ENCODE measurements around the gene TBC1D5.
"Not testable (repeated sequence)": the region's sequence is repeated elsewhere in the genome, so short reads cannot be mapped to it uniquely, and the experiment has no call there.

TBC1D5 gene

DNA sequence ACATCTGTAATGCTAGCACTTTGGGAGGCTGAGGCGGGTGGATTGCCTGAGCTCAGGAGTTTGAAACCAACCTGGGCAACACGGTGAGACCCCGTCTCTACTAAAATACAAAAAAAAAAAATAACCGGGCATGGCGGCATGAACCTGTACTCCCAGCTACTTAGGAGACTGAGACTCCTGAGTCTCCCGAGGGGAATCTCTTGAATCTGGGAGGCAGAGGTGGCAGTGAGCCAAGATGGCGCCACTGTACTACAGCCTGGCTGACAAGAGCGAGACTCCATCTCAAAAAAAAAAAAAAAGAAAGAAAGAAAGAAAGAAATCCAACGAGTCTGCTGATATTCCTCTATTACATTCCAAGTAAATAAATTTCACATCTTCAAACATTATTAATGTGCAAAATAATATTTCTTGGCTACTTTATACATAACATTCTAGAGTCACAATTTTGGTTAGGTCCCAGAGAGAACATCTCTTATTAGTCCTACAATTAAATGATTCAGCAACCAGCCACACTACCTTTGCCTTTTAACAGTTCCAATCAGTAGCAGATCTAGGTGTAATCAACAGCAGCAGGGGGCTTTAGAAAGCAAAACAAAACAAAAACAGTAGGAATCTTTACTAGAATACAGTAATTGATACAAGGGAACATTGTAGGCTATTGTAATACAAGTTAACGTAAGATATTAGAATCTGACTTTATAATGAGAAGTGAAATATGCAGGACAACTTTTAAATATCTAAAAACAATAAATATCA lies 195.8 kb downstream of the TBC1D5 start:
- no peak for DNase-seq (ENCODE audit: low spot score)

DNA sequence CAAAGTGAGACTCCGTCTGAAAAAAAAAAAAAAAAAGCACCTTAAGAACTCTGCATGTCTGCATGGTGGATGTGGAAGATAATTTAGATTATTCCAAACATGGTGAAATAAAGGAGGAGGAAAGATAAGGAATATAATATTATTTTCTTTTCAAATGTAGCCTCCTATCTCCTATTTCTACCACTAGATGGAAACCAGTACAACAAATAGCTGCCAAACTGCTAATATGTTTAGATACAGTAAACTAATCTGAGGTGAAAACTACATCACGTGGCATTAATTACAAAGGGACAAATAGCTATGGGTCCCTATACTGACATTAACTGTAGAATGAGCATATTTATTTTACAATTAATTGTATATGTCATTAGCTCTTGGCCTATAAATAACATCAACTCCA lies 197.8 kb downstream of the TBC1D5 start:
- no peak for DNase-seq (ENCODE audit: low spot score)

- no peak for DNase-seq (ENCODE audit: low spot score)
These were observed 199.8 kb downstream of the TBC1D5 start for GRCh38 chr3:17542591-17542990.

DNA sequence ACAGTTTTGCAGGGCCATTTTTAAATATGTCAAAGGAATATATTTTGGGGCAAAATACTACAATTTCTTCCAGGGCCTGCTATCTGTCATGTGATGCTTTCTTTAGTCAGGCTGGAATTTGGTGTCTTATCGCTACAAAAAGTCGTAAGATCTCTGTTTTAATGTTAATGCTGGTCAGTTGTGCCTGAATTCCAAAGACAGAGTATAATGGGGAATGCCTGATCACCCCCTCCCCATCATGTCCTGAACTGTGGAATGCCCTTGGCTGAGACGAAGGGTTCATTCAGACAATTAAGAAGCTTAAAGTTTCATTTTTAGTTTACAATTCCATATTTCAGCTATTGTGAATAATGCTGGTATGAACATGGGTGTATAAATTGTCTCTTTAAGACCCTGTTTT lies 203.0 kb downstream of the TBC1D5 start:
- DNase-seq (ENCODE audit: low spot score) = no peak

- DNase-seq (ENCODE audit: low spot score) = no peak
These were observed 207.2 kb downstream of the TBC1D5 start for GRCh38 chr3:17535274-17535673.

DNA sequence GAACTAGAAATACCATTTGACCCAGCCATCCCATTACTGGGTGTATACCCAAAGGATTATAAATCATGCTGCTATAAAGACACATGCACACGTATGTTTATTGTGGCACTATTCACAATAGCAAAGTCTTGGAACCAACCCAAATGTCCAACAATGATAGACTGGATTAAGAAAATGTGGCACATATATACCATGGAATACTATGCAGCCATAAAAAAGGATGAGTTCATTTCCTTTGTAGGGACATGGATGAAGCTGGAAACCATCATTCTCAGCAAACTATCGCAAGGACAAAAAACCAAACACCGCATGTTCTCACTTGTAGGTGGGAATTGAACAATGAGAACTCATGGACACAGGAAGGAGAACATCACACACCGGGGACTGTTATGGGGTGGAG lies 210.0 kb downstream of the TBC1D5 start:
- DNase-seq (ENCODE audit: low spot score) = not testable (repeated sequence)

DNA sequence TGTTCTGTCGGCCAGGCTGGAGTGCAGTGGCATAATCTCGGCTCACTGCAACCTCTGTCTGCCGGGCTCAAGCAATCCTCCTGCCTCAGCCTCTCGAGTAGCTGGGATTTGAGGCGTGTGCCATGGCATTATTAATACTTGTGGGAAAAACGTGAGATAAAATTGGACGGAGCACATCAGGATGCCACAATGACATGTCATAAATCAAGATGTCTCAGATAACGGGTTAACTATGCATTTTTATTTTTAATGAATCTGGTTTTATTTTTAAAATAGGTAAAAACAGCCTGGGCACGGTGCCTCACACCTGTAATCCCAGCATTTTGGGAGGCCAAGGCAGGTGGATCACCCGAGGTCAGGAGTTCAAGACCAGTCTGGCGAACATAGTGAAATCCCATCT lies 212.8 kb downstream of the TBC1D5 start:
- no peak for DNase-seq (ENCODE audit: low spot score)

DNA sequence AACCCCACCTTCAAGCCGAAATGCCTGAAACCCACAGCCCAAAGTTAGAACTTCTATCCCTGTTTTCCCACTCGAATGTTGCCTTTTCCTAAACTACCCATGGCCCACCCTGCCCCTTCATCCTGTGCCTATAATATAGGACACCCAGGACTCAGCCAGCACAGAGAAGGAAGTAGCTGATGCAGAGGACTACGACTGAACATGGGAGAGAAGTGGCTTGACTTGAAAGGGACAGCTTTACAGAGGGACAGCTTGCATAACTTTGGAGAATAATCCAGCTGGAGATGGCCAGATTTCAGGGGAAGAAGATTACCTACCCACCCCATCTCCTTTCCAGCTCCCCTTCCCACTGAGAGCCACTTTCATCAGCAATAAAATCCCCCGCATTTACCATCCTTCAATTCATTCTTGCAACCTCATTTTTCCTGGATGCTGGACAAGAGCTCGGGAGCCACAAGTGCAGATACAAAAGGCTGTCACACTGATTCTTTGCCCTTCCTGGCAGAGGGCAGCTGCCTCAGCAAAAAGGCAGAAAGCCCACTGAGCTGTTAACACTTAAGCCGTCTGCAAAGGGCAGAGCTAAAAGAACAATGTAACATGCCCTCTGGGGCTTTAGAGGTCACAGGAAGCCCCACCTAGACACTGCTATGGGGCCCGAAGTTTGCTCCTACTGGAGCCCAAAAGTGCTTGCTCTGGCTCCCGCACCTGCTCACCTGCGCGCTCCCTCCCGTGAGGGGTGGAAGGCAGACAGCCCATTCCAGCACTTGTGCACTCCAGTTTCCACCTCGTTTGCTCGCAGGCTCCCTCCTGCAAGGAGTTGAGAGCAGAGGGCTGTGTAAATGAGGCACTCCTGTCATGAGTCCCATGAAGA lies 224.0 kb downstream of the TBC1D5 start:
- no peak for DNase-seq (ENCODE audit: low spot score)

- no peak for DNase-seq (ENCODE audit: low spot score)
These were observed 226.8 kb downstream of the TBC1D5 start for GRCh38 chr3:17515445-17516234.

DNA sequence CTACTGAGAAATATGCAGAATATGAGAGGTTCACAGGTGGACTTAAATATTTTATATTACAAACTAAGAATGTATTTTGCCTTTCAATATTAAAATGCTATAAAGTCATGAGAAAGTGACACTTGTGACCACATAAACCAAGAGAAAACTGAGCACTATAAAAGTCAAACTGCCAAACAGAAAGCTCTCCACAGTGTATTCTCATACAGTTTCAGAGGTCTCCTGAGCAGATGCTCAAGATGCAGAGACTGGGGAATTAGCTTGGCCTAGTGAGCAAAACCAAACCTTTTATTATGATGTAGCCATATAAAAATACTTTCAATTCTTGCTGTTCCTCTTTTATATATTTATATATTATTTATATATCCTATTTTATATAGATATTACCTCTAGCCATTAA lies 227.8 kb downstream of the TBC1D5 start:
- no peak for DNase-seq (ENCODE audit: low spot score)

- no peak for DNase-seq (ENCODE audit: low spot score)
These were observed 232.2 kb downstream of the TBC1D5 start for GRCh38 chr3:17510265-17510664.

GRCh38 chr3:17508180-17508752 lies 234.2 kb downstream of the TBC1D5 start:
- DNase-seq (ENCODE audit: low spot score) = no peak

DNA sequence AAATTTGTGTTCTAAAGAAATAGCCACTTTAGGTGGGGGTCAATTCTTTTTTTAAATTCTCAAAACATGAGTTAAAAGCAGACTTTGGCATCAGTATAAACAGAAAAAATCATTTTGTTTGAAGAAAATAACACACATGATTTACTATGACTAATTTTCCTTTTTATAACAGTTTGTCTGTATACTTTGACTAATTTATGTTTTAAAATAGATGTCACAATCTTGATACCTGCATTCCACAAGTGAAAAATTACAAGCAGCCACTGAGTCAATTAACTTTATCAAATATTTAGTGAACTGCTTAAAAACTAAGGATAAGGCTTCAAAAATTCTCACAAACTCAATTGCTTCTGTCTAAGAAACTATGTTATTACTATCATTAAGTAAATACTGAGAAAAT lies 235.0 kb downstream of the TBC1D5 start:
- DNase-seq (ENCODE audit: low spot score) = no peak

DNA sequence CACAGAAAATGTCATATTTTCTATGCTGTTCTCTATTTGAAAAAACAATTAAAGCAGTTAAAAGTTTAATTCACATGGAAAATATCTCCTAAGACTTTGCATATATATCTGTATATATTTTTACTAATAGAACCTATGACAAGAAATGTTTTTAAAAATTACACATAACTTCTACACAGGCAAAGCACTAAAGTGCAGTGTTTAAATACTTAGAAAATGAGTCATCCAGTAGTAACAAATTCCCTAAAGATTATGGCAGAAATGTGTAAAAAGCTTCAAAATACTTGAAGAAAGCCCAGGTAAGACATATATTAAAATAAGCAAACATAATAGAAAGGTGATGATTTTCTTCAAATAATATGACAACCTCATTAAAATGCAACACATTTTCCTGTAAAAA lies 236.6 kb downstream of the TBC1D5 start:
- no peak for DNase-seq (ENCODE audit: low spot score)

GRCh38 chr3:17501745-17502144 lies 240.7 kb downstream of the TBC1D5 start:
- DNase-seq (ENCODE audit: low spot score) = no peak

DNA sequence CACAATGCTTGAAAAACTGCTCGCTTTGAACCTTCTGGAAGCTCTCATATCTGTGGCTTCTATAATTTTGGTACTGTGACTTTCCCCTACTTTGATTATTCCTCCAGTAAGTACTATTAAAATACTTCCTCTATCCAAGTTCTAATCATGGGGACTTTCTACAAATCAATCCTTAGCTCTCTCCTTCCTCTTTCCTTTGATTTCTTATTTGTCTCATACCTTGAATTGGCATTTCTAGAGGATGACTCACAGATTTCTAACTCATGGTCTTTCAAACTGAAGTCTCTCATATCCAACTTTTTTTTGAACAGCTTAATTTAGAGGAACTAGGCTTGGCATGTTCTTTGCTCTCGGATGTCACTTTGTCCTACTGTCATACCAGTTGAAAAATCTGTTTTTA lies 241.8 kb downstream of the TBC1D5 start:
- no peak for DNase-seq (ENCODE audit: low spot score)

- no peak for DNase-seq (ENCODE audit: low spot score)
These were observed 248.2 kb downstream of the TBC1D5 start for GRCh38 chr3:17494117-17494809.

DNA sequence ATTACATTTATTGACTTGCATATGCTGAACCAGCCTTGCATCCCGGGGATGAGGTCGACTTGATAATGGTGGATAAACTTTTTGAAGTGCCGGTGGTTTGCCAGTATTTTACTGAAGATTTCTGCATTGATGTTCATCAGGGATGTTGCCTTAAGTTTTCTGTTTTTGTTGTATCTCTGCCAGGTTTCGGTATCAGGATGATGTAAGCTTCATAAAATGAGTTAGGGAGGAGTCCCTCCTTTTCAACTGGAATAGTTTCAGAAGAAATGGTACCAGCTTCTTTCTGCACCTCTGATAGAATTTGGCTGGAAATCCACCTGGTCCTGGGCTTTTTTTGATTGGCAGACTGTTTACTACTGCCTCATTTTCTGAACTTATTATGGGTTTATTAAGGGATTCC lies 250.8 kb downstream of the TBC1D5 start:
- no peak for DNase-seq (ENCODE audit: low spot score)

GRCh38 chr3:17491190-17491589 lies 251.2 kb downstream of the TBC1D5 start:
- not testable (repeated sequence) for DNase-seq (ENCODE audit: low spot score)

DNA sequence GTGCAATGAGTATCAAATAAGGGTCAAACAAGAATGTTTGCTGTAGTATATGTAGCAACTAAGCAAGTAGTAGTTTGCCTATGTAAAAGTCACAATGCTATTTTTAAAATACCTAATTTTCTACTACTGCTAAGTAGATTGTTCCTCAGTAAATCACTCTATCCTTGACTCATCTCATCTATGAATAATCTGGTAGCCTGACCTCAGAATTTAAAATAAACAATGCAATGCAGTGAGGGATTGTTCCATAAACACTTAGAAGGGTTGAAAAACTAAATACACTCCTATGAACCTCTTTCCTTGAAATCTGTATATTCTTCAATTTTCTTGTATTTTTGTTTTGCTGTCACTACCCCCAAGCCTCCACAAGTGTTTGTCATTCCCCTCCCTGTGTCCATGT lies 253.3 kb downstream of the TBC1D5 start:
- no peak for DNase-seq (ENCODE audit: low spot score)

DNA sequence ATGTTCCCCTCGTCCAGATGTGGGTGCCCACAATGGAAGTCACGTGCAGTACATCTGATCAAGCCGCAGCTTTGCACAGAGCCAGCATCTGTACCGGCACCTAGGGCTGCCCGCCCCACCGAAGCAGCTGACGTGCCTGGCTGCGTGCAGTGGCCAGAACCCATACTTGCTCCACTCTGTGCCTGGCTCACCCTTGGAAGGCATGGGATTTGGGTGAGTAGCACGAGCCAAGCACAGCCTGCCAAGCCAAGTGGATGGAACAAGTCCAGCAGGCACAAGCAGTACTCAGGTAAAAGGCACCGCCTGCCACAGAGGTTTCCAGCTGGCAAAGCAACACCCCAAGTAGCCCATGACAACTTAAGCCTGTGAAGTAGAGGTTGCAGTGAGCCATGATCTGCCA lies 261.3 kb downstream of the TBC1D5 start:
- DNase-seq (ENCODE audit: low spot score) = no peak

Measured in germinal center (tissue), 1 donor.